ENCODE measurements around the gene COQ10A. TPM values are rescaled to one million over a fixed set of nuclear protein-coding genes. Genes with fewer than 3 reads are reported as not detected.

The COQ10A gene
- total and polyA plus RNA-seq, 2 donors: 9.4 to 24.9 TPM

DNA sequence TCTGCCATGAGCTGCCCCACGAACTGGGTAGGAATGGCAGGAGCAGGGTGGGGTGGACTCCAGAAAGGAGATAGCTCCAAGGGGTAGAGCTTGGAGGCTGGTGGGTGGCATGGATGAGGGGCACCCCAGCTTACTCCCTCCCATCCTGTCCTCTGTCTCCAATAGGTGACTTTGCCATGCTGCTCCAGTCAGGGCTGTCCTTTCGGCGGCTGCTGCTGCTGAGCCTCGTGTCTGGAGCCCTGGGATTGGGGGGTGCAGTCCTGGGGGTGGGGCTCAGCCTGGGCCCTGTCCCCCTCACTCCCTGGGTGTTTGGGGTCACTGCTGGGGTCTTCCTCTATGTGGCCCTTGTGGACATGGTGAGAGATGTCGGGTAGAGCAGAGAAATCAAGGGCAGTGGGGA is 29.8 kb upstream of the COQ10A start:
- Histone ChIP-seq H3K27ac (ENCODE audit: low read depth in 1 of 2, low read length in 1 of 2) (no peak overlapping the region), H3K36me3 (ENCODE audit: control insufficient read depth in 2 of 2, insufficient read depth in 2 of 2, low read length in 1 of 2) (peaks cover 44 to 56% of the 10 kb centered on the region in 2 donors), H3K4me3 (ENCODE audit: low read length in 2 of 2) (no peak overlapping the region), H3K9me3 (ENCODE audit: control insufficient read depth in 2 of 2, insufficient read depth in 1 of 2, low read length in 1 of 2) (no peaks in the 10 kb centered on the region), H3K4me1 (ENCODE audit: control insufficient read depth in 2 of 2, insufficient read depth in 2 of 2, low read length in 2 of 2) (no peaks in the 10 kb centered on the region), H3K27me3 (ENCODE audit: control insufficient read depth in 2 of 2, insufficient read depth in 1 of 2, low read length in 1 of 2) (no peaks in the 10 kb centered on the region)
- WGBS: 90% methylated on average over 5 of the region's 5 CpGs
- DNase-seq (ENCODE audit: low read depth in 6 of 9, low spot score in 9 of 9): no peak

DNA sequence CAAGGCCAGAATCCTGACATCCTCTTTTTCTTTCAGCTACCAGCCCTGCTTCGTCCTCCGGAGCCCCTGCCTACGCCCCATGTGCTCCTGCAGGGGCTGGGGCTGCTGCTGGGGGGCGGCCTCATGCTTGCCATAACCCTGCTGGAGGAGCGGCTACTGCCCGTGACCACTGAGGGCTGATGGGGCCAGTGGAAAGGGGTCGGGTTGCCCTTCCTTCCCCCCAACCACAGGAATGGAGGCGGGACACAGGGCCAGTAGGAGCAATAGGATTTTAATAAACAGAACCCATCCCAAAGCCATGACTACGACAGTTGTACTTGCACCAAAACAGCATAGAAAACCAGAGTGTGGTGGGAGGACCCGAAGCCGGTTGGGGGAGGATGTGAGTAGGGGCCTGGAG is 29.2 kb upstream of the COQ10A start:
- no peaks in the 10 kb centered on the region for H3K4me1 ChIP-seq (ENCODE audit: control insufficient read depth in 2 of 2, insufficient read depth in 2 of 2, low read length in 2 of 2)
- no peaks in the 10 kb centered on the region for H3K27me3 ChIP-seq (ENCODE audit: control insufficient read depth in 2 of 2, insufficient read depth in 1 of 2, low read length in 1 of 2)
- DNase-seq (ENCODE audit: low read depth in 6 of 9, low spot score in 9 of 9): no peak
- H3K27ac ChIP-seq (ENCODE audit: low read depth in 1 of 2, low read length in 1 of 2): no peak overlapping the region
- 94% methylated on average over 11 of the region's 11 CpGs for WGBS
- H3K36me3 ChIP-seq (ENCODE audit: control insufficient read depth in 2 of 2, insufficient read depth in 2 of 2, low read length in 1 of 2): peaks cover 50 to 62% of the 10 kb centered on the region in 2 donors
- no peak overlapping the region for H3K4me3 ChIP-seq (ENCODE audit: low read length in 2 of 2)
- H3K9me3 ChIP-seq (ENCODE audit: control insufficient read depth in 2 of 2, insufficient read depth in 1 of 2, low read length in 1 of 2): no peaks in the 10 kb centered on the region

DNA sequence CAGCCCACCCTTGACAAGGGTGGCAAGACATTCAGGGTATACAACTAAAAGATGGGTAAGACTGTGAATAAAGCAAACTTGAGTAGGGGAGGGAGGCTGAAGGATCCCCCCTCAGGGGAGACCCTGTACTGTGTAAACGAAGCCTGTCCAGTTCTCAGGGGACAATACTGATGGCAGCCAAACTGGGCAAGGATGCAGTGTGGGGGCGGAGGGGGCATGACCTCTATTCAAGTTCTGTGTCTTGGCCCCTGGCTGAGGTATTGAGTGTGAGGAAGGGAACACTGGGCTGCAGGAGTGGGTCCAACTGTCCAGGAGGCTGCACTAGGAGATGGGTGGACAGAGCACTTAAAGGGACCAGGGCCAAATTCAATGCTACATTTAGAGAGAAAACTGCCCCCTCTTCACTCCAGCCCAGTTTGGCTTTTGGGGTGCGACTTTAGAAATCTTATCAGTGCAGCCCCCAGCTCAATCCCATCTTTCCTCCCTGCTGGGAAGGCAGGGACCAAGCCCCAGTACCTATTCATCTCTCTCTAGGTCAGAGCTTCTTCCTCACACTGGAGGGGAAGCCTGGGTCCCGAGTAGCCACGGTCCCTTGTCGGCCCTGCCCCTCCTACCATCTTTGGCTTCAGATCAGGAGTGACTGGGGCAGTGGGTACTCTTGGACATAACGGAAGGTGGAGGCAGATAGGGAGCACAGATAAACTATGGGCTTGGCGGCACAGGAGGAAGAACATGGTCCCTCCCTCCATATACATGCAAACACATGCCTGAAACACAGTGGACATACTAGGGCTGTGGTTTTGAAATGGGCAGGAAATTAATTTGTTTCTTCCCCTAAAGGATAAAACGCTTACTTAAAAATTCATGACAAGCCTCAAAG is 25.1 kb upstream of the COQ10A start:
- peaks cover 86% of the 10 kb centered on the region in 2 donors for H3K36me3 ChIP-seq (ENCODE audit: control insufficient read depth in 2 of 2, insufficient read depth in 2 of 2, low read length in 1 of 2)
- WGBS: 97% methylated on average over 9 of the region's 9 CpGs
- no peaks in the 10 kb centered on the region for H3K4me1 ChIP-seq (ENCODE audit: control insufficient read depth in 2 of 2, insufficient read depth in 2 of 2, low read length in 2 of 2)
- no peak for DNase-seq (ENCODE audit: low read depth in 6 of 9, low spot score in 9 of 9)
- H3K9me3 ChIP-seq (ENCODE audit: control insufficient read depth in 2 of 2, insufficient read depth in 1 of 2, low read length in 1 of 2): no peaks in the 10 kb centered on the region
- H3K4me3 ChIP-seq (ENCODE audit: low read length in 2 of 2): no peak overlapping the region
- H3K27me3 ChIP-seq (ENCODE audit: control insufficient read depth in 2 of 2, insufficient read depth in 1 of 2, low read length in 1 of 2): no peaks in the 10 kb centered on the region
- H3K27ac ChIP-seq (ENCODE audit: low read depth in 1 of 2, low read length in 1 of 2): no peak overlapping the region

DNA sequence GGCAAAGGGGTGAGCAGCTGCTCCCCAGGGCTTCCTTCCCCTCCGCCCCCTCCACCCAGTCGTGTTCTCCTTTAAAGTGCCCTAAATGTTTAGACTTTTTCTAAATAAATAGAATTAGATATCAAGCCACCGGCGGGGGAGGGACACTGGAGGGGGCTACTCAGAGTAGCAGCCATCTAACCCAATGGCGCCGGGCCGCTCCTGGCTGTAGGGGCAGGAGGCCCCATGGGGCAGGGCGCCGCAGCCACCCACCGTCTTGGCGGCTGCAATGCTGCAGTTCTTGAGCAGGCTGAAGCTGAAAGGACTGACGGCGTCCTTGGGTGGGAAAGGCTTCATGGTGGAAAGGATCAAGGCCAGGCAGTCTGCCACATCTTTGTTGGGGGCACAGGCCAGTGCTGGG is 23.8 kb upstream of the COQ10A start:
- no peaks in the 10 kb centered on the region for H3K9me3 ChIP-seq (ENCODE audit: control insufficient read depth in 2 of 2, insufficient read depth in 1 of 2, low read length in 1 of 2)
- no peaks in the 10 kb centered on the region for H3K4me1 ChIP-seq (ENCODE audit: control insufficient read depth in 2 of 2, insufficient read depth in 2 of 2, low read length in 2 of 2)
- peaks cover 86 to 88% of the 10 kb centered on the region in 2 donors for H3K36me3 ChIP-seq (ENCODE audit: control insufficient read depth in 2 of 2, insufficient read depth in 2 of 2, low read length in 1 of 2)
- no peak overlapping the region for H3K27ac ChIP-seq (ENCODE audit: low read depth in 1 of 2, low read length in 1 of 2)
- no peak for DNase-seq (ENCODE audit: low read depth in 6 of 9, low spot score in 9 of 9)
- H3K4me3 ChIP-seq (ENCODE audit: low read length in 2 of 2): no peak overlapping the region
- 98% methylated on average over 13 of the region's 13 CpGs for WGBS
- H3K27me3 ChIP-seq (ENCODE audit: control insufficient read depth in 2 of 2, insufficient read depth in 1 of 2, low read length in 1 of 2): no peaks in the 10 kb centered on the region

- Histone ChIP-seq H3K36me3 (ENCODE audit: control insufficient read depth in 2 of 2, insufficient read depth in 2 of 2, low read length in 1 of 2) (peaks cover 91 to 92% of the 10 kb centered on the region in 2 donors), H3K9me3 (ENCODE audit: control insufficient read depth in 2 of 2, insufficient read depth in 1 of 2, low read length in 1 of 2) (no peaks in the 10 kb centered on the region), H3K4me1 (ENCODE audit: control insufficient read depth in 2 of 2, insufficient read depth in 2 of 2, low read length in 2 of 2) (no peaks in the 10 kb centered on the region), H3K27me3 (ENCODE audit: control insufficient read depth in 2 of 2, insufficient read depth in 1 of 2, low read length in 1 of 2) (no peaks in the 10 kb centered on the region), H3K4me3 (ENCODE audit: low read length in 2 of 2) (no peak overlapping the region), H3K27ac (ENCODE audit: low read depth in 1 of 2, low read length in 1 of 2) (no peak overlapping the region)
- WGBS: 96% methylated on average over 3 of the region's 3 CpGs
- DNase-seq (ENCODE audit: low read depth in 6 of 9, low spot score in 9 of 9): no peak
Measured at GRCh38 chr12:56243731-56244181, 23.0 kb upstream of the COQ10A start.

- 99% methylated on average over 14 of the region's 14 CpGs for WGBS
- no peak overlapping the region for H3K4me3 ChIP-seq (ENCODE audit: low read length in 2 of 2)
- H3K9me3 ChIP-seq (ENCODE audit: control insufficient read depth in 2 of 2, insufficient read depth in 1 of 2, low read length in 1 of 2): no peaks in the 10 kb centered on the region
- H3K27ac ChIP-seq (ENCODE audit: low read depth in 1 of 2, low read length in 1 of 2): no peak overlapping the region
- peaks cover 89 to 97% of the 10 kb centered on the region in 2 donors for H3K36me3 ChIP-seq (ENCODE audit: control insufficient read depth in 2 of 2, insufficient read depth in 2 of 2, low read length in 1 of 2)
- H3K27me3 ChIP-seq (ENCODE audit: control insufficient read depth in 2 of 2, insufficient read depth in 1 of 2, low read length in 1 of 2): no peaks in the 10 kb centered on the region
- no peaks in the 10 kb centered on the region for H3K4me1 ChIP-seq (ENCODE audit: control insufficient read depth in 2 of 2, insufficient read depth in 2 of 2, low read length in 2 of 2)
- no peak for DNase-seq (ENCODE audit: low read depth in 6 of 9, low spot score in 9 of 9)
Measured at GRCh38 chr12:56244494-56244893, 22.2 kb upstream of the COQ10A start.

DNA sequence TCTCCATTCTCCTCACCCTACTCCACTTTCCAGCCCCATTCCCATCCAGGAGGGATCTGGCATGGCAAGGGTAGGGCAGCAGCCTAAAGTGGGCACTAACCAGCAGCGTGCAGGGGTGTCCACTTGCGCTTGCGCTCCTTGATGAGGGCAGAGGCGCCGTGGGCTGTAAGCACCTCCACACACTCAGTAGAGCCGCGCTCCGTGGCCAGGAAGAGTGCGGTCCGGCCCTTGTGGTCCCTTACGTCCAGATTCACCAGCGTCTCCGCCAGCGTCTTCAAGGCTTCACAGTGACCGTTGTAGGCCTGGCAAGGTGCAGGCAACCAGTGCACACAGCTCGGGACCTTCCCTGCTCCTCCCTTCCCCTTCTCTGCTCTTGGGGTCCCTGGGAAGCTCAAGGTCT is 18.8 kb upstream of the COQ10A start:
- H3K27me3 ChIP-seq (ENCODE audit: control insufficient read depth in 2 of 2, insufficient read depth in 1 of 2, low read length in 1 of 2): no peaks in the 10 kb centered on the region
- H3K9me3 ChIP-seq (ENCODE audit: control insufficient read depth in 2 of 2, insufficient read depth in 1 of 2, low read length in 1 of 2): no peaks in the 10 kb centered on the region
- H3K27ac ChIP-seq (ENCODE audit: low read depth in 1 of 2, low read length in 1 of 2): no peak overlapping the region
- DNase-seq (ENCODE audit: low read depth in 6 of 9, low spot score in 9 of 9): no peak
- peaks cover 75 to 88% of the 10 kb centered on the region in 2 donors for H3K36me3 ChIP-seq (ENCODE audit: control insufficient read depth in 2 of 2, insufficient read depth in 2 of 2, low read length in 1 of 2)
- H3K4me1 ChIP-seq (ENCODE audit: control insufficient read depth in 2 of 2, insufficient read depth in 2 of 2, low read length in 2 of 2): no peaks in the 10 kb centered on the region
- 97% methylated on average over 16 of the region's 16 CpGs for WGBS
- H3K4me3 ChIP-seq (ENCODE audit: low read length in 2 of 2): no peak overlapping the region

DNA sequence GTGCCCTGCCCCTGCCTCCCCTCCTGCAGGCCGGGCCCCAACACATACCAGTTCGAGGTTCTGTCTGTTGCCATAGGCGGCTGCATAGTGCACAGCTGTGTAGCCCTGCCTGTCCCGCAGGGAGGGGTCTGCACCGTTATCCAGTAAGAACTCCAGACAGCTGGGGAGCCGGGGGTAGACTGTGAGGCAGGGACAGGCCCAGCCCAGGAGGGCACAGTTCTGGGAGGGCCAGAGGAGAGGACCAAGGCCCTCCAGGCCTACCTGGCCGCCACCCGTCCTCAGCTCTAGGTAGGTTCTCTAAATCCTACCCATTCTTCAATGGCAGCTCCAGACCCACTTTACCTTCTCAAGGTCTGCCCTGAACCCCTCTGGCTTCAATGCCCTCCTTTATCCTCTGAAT is 18.0 kb upstream of the COQ10A start:
- DNase-seq (ENCODE audit: low read depth in 6 of 9, low spot score in 9 of 9): no peak
- Histone ChIP-seq H3K4me3 (ENCODE audit: low read length in 2 of 2) (no peak overlapping the region), H3K27me3 (ENCODE audit: control insufficient read depth in 2 of 2, insufficient read depth in 1 of 2, low read length in 1 of 2) (no peaks in the 10 kb centered on the region), H3K36me3 (ENCODE audit: control insufficient read depth in 2 of 2, insufficient read depth in 2 of 2, low read length in 1 of 2) (peaks cover 75 to 88% of the 10 kb centered on the region in 2 donors), H3K9me3 (ENCODE audit: control insufficient read depth in 2 of 2, insufficient read depth in 1 of 2, low read length in 1 of 2) (no peaks in the 10 kb centered on the region), H3K4me1 (ENCODE audit: control insufficient read depth in 2 of 2, insufficient read depth in 2 of 2, low read length in 2 of 2) (no peaks in the 10 kb centered on the region), H3K27ac (ENCODE audit: low read depth in 1 of 2, low read length in 1 of 2) (no peak overlapping the region)
- WGBS: 99% methylated on average over 8 of the region's 8 CpGs

GRCh38 chr12:56252649-56253048 is 14.1 kb upstream of the COQ10A start:
- no peaks in the 10 kb centered on the region for H3K27me3 ChIP-seq (ENCODE audit: control insufficient read depth in 2 of 2, insufficient read depth in 1 of 2, low read length in 1 of 2)
- H3K9me3 ChIP-seq (ENCODE audit: control insufficient read depth in 2 of 2, insufficient read depth in 1 of 2, low read length in 1 of 2): no peaks in the 10 kb centered on the region
- peaks cover 8 to 14% of the 10 kb centered on the region in 2 donors for H3K4me1 ChIP-seq (ENCODE audit: control insufficient read depth in 2 of 2, insufficient read depth in 2 of 2, low read length in 2 of 2)
- peaks cover 59 to 78% of the 10 kb centered on the region in 2 donors for H3K36me3 ChIP-seq (ENCODE audit: control insufficient read depth in 2 of 2, insufficient read depth in 2 of 2, low read length in 1 of 2)
- H3K27ac ChIP-seq (ENCODE audit: low read depth in 1 of 2, low read length in 1 of 2): no peak overlapping the region
- WGBS: 98% methylated on average over 3 of the region's 3 CpGs
- DNase-seq (ENCODE audit: low read depth in 6 of 9, low spot score in 9 of 9): no peak
- no peak overlapping the region for H3K4me3 ChIP-seq (ENCODE audit: low read length in 2 of 2)

Measured in thymus (tissue), 11 donors.